Parathyroid adenoma (tissue), 2 donors: ENCODE results near the gene CHST11.

Experiments used
- H2AFZ ChIP-seq: fragments of 300-600 bp; sonication (generic); one replicate; pipeline ENCODE4 v1.7.0; 2017; ENCODE audit warnings: antibody characterized with exemption, mild to moderate bottlenecking
- H3K27ac ChIP-seq: fragments of 300-600 bp; sonication (generic); one replicate; pipeline ENCODE4 v1.7.0; 2017
- H3K27me3 ChIP-seq: fragments of 300-600 bp; sonication (generic); one replicate; pipeline ENCODE4 v1.7.0; 2017; ENCODE audit warnings: low read length; ENCODE audit not compliant: control insufficient read depth, insufficient read depth
- H3K36me3 ChIP-seq: fragments of 300-600 bp; sonication (generic); one replicate; pipeline ENCODE4 v1.7.0; 2017; ENCODE audit warnings: low read length; ENCODE audit not compliant: control insufficient read depth, insufficient read depth
- H3K4me1 ChIP-seq: fragments of 300-600 bp; sonication (generic); one replicate; pipeline ENCODE4 v1.7.0; 2017; ENCODE audit warnings: control low read depth
- H3K4me2 ChIP-seq: fragments of 300-600 bp; sonication (generic); one replicate; pipeline ENCODE4 v1.7.0; 2017; ENCODE audit warnings: low read length
- H3K4me3 ChIP-seq: fragments of 300-600 bp; sonication (generic); one replicate; pipeline ENCODE4 v1.7.0; 2017; ENCODE audit warnings: low read depth, low read length
- H3K79me2 ChIP-seq: fragments of 300-600 bp; sonication (generic); one replicate; pipeline ENCODE4 v1.7.0; 2017; ENCODE audit warnings: control low read depth
- H3K9ac ChIP-seq: fragments of 300-600 bp; sonication (generic); one replicate; pipeline ENCODE4 v1.7.0; 2017; ENCODE audit warnings: mild to moderate bottlenecking
- H3K9me3 ChIP-seq: fragments of 300-600 bp; sonication (generic); one replicate; pipeline ENCODE4 v1.7.0; 2017; ENCODE audit warnings: low read length; ENCODE audit not compliant: control insufficient read depth
- CTCF ChIP-seq: fragments of 300-600 bp; sonication (generic); IDR thresholded peaks from one replicate; pipeline ENCODE4 v1.7.0; 2017; ENCODE audit warnings: antibody characterized with exemption, mild to moderate bottlenecking
- donor health status: primary hyperparathyroidism.

The CHST11 gene

GRCh38 chr12:104702565-104703139 lies 245.9 kb downstream of the CHST11 start:
- Histone ChIP-seq H2AFZ (no peak overlapping the region), H3K79me2 (no peaks in the 10 kb centered on the region), H3K27me3 (no peaks in the 10 kb centered on the region), H3K9me3 (no peaks in the 10 kb centered on the region), H3K27ac (no peak overlapping the region), H3K4me3 (no peak overlapping the region), H3K4me1 (no peaks in the 10 kb centered on the region), H3K9ac (no peak overlapping the region), H3K4me2 (no peak overlapping the region), H3K36me3 (no peaks in the 10 kb centered on the region)
- TF ChIP-seq CTCF = no peak

- no peaks in the 10 kb centered on the region for H3K79me2 ChIP-seq
- no peak overlapping the region for H3K9ac ChIP-seq
- H3K36me3 ChIP-seq = no peaks in the 10 kb centered on the region
- no peaks in the 10 kb centered on the region for H3K27me3 ChIP-seq
- H3K27ac ChIP-seq = no peak overlapping the region
- H2AFZ ChIP-seq = no peak overlapping the region
- no peak for TF ChIP-seq CTCF
- H3K4me3 ChIP-seq = no peak overlapping the region
- no peak overlapping the region for H3K4me2 ChIP-seq
- H3K9me3 ChIP-seq = no peaks in the 10 kb centered on the region
- H3K4me1 ChIP-seq = no peaks in the 10 kb centered on the region
These were observed 246.6 kb downstream of the CHST11 start for GRCh38 chr12:104703372-104703771.

- Histone ChIP-seq H3K79me2 (no peaks in the 10 kb centered on the region), H3K36me3 (no peaks in the 10 kb centered on the region), H3K9ac (no peak overlapping the region), H3K9me3 (no peaks in the 10 kb centered on the region), H3K4me3 (no peak overlapping the region), H3K4me2 (no peak overlapping the region), H3K4me1 (no peaks in the 10 kb centered on the region), H2AFZ (no peak overlapping the region), H3K27ac (no peak overlapping the region), H3K27me3 (no peaks in the 10 kb centered on the region)
- no peak for TF ChIP-seq CTCF
These were observed 247.6 kb downstream of the CHST11 start for GRCh38 chr12:104704224-104704779.

- Histone ChIP-seq H3K4me2 (no peak overlapping the region), H3K27me3 (no peaks in the 10 kb centered on the region), H3K36me3 (no peaks in the 10 kb centered on the region), H3K4me1 (no peaks in the 10 kb centered on the region), H2AFZ (no peak overlapping the region), H3K27ac (no peak overlapping the region), H3K9me3 (no peaks in the 10 kb centered on the region), H3K79me2 (no peaks in the 10 kb centered on the region), H3K4me3 (no peak overlapping the region), H3K9ac (no peak overlapping the region)
- TF ChIP-seq CTCF = no peak
These were observed 250.4 kb downstream of the CHST11 start for GRCh38 chr12:104707194-104707593.
